Liver (tissue), 3 donors: Measurements from ENCODE around the gene ATP11A.

Source experiments
- CTCF ChIP-seq: fragments of 150-350 bp; IDR thresholded peaks from 2 replicates; pipeline ENCODE4 v1.5.1; 2017; ENCODE audit warnings: improper control_type of control experiment, low read depth, low read length; ENCODE audit not compliant: missing input control
- GABPA ChIP-seq, 2 donors: IDR thresholded peaks in 1 of 2; conservative IDR thresholded peaks in 1 of 2; 2 replicates each; pipeline ENCODE4 v1.6.1; 2016; ENCODE audit warnings: antibody characterized with exemption in 2 of 2, mild to moderate bottlenecking in 1 of 2, moderate library complexity in 1 of 2
- JUND ChIP-seq, 2 donors: IDR thresholded peaks; 2 replicates each; pipeline ENCODE4 v1.6.1; 2016; ENCODE audit warnings: antibody characterized with exemption in 2 of 2
- RAD21 ChIP-seq, 2 donors: IDR thresholded peaks; 2 replicates each; pipeline ENCODE4 v1.6.1; 2016; ENCODE audit warnings: antibody characterized with exemption in 2 of 2, mild to moderate bottlenecking in 2 of 2
- YY1 ChIP-seq: IDR thresholded peaks from 2 replicates; pipeline ENCODE4 v1.6.1; 2016; ENCODE audit warnings: antibody characterized with exemption, mild to moderate bottlenecking
- donor health status: healthy.
- donor health status: healthy.

- TF ChIP-seq CTCF = no peak
- no peak for TF ChIP-seq JUND (IDR thresholded peaks at IDR 0.05)
- no peak for TF ChIP-seq YY1
- no peak for TF ChIP-seq RAD21 (IDR thresholded peaks at IDR 0.05)
- TF ChIP-seq GABPA (IDR thresholded peaks at IDR 0.05 in 1 of 2, conservative IDR thresholded peaks at IDR 0.05 in 1 of 2) = no peak
Measured at GRCh38 chr13:112869202-112870050, 179.6 kb downstream of the ATP11A start.
